H1 (cell line): ENCODE data around the gene LSR. TPM values are rescaled to one million over a fixed set of nuclear protein-coding genes. Genes with fewer than 3 reads are reported as not detected.

Source experiments
- CREB1 ChIP-seq: IDR thresholded peaks from 2 replicates; pipeline ENCODE4 v1.6.1; 2012; ENCODE audit warnings: inconsistent platforms
- EZH2 ChIP-seq: fragments of 200-600 bp; sonication (generic); IDR thresholded peaks from 2 replicates; pipeline ENCODE4 v1.7.1; 2012; ENCODE audit warnings: low read depth, mild to moderate bottlenecking, moderate library complexity, low read length, inconsistent platforms; ENCODE audit not compliant: severe bottlenecking
- SP1 ChIP-seq: IDR thresholded peaks from 2 replicates; pipeline ENCODE4 v1.6.1; 2011; ENCODE audit warnings: low read depth, low read length
- TCF12 ChIP-seq: IDR thresholded peaks from 2 replicates; pipeline ENCODE4 v1.6.1; 2011; ENCODE audit warnings: low read depth, mild to moderate bottlenecking, low read length
- polyA plus RNA-seq, 7 experiments: library from polyadenylated mRNA; depleted of rRNA in 3 of 7; stranded (reverse) in 5 of 7; unstranded in 2 of 7; fragments of >200 nt in 5 of 7; fragments of 200-250 nt in 2 of 7; gene quantifications; 1 replicate in 5 of 7; 2 replicates in 1 of 7; 4 replicates in 1 of 7; pipeline versions ENCODE4 v1.2.1 to v1.2.3, GENCODE V29; 2011 to 2013; ENCODE audit warnings: missing spikeins in 2 of 7, mixed read lengths in 2 of 7
- total RNA-seq: library from RNA; stranded (reverse); fragmentation: NEBNext Ultra II Directional; extraction: Animal tissue kit (Norgen Biotek cat#: 25700); gene quantifications from 2 replicates; pipeline ENCODE4 v1.2.1, GENCODE V29; 2021

Gene LSR
- total and polyA plus RNA-seq, 2 of the 8 experiments (the other 6 are each of a cell fraction or from before 2014, with no cell fraction given): 159 to 186 TPM

DNA sequence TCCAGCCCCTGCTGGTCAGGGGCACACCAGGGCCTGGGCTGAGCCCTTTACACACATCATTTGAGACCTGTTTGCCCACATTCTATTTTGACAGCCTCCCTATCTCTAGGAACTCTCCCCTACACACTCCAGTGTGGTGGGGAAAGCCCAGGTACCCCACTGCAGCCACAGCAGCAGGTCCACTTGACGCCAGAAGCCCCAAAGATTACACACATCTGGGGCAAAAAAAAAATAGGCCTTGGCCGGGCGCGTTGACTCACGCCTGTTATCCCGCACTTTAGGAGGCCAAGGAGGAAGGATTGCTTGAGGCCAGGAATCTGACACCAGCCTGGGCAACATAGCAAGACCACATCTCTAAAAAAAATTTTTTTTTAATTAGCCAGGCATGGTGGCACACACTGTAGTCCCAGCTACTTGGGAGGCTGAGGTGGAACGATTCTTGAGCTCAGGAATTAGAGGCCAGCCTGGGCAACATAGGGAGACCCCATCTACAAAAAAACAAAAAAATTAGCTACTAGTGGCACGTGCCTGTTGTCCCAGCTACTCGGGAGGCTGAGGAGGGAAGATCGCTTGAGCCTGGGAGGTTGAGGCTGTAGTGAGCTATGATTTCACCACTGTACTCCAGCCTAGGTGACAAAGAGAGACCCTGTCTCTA is 62.1 kb downstream of the LSR start (continued):
- TF ChIP-seq CREB1 (no peak), TCF12 (no peak), SP1 (no peak), EZH2 (no peak)
